Erythroblast (primary cell): ENCODE results near the gene RPL27A.

Experiments used
- GATA1 ChIP-seq: IDR thresholded peaks from 2 replicates; pipeline ENCODE4 v1.6.1; 2011; ENCODE audit warnings: low read depth, mild to moderate bottlenecking, control low read depth, low read length, moderate library complexity
- POLR2A ChIP-seq: IDR thresholded peaks from 2 replicates; pipeline ENCODE4 v1.6.1; 2011; ENCODE audit warnings: mild to moderate bottlenecking, low read length

DNA sequence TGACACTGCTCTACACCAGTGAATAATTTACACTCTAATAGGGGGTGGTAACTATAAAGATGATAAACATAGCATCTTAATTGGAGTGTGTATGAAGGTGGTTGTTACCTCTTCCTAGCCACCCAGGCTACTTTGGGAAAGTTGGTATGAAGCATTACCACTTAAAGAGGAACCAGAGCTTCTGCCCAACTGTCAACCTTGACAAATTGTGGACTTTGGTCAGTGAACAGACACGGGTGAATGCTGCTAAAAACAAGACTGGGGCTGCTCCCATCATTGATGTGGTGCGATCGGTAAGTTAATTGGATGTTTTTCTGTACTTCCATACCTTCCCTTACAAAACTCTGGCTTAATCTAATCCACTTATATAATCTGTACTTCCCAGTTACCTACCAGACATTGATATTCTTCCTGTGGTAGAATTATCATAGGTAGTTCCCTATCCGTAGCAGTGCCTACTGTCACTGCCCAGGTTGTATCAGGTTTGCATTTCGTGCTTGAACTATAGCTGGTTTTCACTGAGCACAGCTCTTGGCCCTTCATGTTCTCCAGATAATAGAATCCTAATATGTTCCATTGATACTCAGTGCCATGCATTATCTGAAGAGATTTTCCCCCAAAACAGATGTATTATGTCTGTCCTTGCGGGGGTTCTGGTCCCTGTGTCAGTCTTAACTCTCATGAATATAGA is 2.2 kb downstream of the RPL27A start:
- TF ChIP-seq POLR2A (no peak), GATA1 (no peak)
